GM19238 (cell line): ENCODE results near the gene GTF2F2.

ENCODE experiments used
- DNase-seq: peaks from one replicate; pipeline ENCODE4 v3.0.0; 2011; ENCODE audit warnings: low spot score; ENCODE audit not compliant: insufficient read length

Gene GTF2F2

DNA sequence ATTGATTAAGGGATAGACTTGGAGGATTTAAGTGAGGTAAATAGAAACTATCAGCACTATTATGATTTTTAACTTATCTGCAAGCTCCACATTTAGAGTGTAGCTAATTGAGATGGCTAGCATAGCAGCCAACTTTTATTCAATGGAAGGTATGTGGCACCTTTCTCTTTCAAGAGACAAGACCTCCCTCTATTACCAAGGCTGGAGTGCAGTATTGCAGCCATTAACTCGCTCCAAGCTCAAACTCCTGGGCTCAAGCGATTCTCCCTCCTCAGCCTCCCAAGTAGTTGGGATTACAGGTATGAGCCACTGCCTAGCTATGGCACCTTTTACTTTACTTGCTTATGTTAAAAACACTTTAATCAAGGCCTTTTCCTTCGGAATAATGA lies 212.5 kb downstream of the GTF2F2 start:
- DNase-seq = no peak

DNA sequence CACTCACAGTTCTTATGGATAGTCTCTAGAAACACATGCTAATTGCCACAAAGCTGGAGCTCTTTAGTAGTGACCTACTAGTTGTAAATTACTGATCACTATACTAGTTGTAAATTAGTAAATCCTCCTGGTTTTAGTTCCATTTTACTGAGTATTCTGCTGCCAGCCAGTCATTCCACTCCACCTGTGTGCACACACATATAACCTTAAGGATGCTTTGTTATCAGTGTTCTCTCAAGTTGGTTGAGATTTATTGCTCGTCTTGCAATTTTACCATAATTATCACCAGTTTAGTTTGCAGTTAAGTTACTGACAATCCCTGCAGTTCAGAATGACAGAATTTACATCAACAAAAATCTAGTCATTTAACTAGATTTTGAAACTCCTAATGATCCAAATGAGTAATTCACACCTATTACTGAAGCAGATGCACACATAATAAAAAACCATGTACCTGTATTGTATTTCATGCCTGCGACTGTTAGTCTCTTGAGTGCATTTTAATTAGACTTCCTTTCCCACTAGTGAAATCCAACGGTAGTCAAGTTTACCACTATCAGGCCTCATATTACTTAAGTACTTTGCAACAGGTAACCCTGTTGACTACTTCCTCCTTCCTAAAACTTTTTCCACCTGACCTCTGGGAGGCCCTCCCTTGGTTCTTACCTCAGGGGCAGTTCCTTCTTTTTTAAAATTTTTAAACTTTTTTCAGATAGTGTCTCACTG lies 213.1 kb downstream of the GTF2F2 start:
- DNase-seq = no peak
